ENCODE measurements around the gene TMEM132A. TPM values are rescaled to one million over a fixed set of nuclear protein-coding genes. Genes with fewer than 3 reads are reported as not detected.

Gene TMEM132A
- total and polyA plus RNA-seq, 2 donors (not counting 1 experiment from before 2014, with no cell fraction given), result 6.9 to 13.2 TPM

DNA sequence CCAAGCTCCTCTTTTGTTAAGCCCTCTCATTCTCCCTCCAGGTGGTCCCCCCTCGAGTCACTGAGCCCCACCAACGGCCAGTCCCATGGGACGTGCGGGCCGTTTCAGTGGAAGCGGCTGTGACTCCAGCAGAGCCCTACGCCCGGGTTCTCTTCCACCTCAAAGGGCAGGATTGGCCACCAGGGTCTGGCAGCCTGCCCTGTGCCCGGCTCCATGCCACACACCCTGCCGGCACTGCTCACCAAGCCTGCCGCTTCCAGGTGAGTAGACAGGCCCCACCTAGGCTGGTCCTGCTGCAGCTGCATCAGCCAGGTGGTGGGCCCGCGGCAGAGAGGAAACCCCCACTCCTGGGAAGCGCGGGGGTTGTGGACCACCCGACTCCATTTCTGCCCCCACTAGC is 3.3 kb downstream of the TMEM132A start:
- DNase-seq (ENCODE audit: low read depth in 2 of 2), result no peak
- no peaks in the 10 kb centered on the region for H3K27me3 ChIP-seq (ENCODE audit: control insufficient read depth, insufficient read depth, low read length)
- H4K20me1 ChIP-seq (ENCODE audit: control insufficient read depth, extremely low read depth, insufficient read depth, low read length), result no peaks in the 10 kb centered on the region

DNA sequence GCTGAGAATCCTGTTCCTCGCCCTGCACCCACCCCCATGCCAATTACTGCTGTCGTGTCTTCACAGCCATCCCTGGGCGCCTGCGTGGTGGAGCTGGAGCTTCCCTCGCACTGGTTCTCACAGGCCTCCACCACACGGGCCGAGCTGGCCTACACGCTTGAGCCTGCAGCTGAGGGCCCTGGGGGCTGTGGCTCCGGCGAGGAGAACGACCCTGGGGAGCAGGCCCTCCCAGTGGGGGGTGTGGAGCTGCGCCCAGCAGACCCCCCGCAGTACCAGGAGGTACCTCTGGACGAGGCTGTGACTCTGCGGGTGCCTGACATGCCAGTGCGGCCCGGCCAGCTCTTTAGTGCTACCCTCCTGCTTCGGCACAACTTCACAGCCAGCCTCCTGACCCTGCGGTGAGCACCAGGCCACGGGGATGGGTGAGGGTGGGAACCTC is 4.3 kb downstream of the TMEM132A start:
- H3K4me1 ChIP-seq (ENCODE audit: control insufficient read depth, extremely low read depth, insufficient read depth, low read length), result peaks cover 7% of the 10 kb centered on the region
- no peak overlapping the region for H3K9ac ChIP-seq (ENCODE audit: insufficient read depth, low read length)
- H2AFZ ChIP-seq (ENCODE audit: low read length), result no peak overlapping the region
- no peak for DNase-seq (ENCODE audit: low read depth in 2 of 2)
- no peaks in the 10 kb centered on the region for H3K27me3 ChIP-seq (ENCODE audit: control insufficient read depth, insufficient read depth, low read length)
- no peaks in the 10 kb centered on the region for H3K79me2 ChIP-seq (ENCODE audit: control insufficient read depth, insufficient read depth, low read length)
- no peaks in the 10 kb centered on the region for H4K20me1 ChIP-seq (ENCODE audit: control insufficient read depth, extremely low read depth, insufficient read depth, low read length)
- no peaks in the 10 kb centered on the region for H3K9me3 ChIP-seq (ENCODE audit: control insufficient read depth, insufficient read depth, low read depth, low read length)
- no peak overlapping the region for H3K4me3 ChIP-seq (replicated peaks in 1 of 4; ENCODE audit: control extremely low read depth in 1 of 4, insufficient read depth in 1 of 4, low read depth in 3 of 4, low read length in 4 of 4)
- TF ChIP-seq, protein P1, sequence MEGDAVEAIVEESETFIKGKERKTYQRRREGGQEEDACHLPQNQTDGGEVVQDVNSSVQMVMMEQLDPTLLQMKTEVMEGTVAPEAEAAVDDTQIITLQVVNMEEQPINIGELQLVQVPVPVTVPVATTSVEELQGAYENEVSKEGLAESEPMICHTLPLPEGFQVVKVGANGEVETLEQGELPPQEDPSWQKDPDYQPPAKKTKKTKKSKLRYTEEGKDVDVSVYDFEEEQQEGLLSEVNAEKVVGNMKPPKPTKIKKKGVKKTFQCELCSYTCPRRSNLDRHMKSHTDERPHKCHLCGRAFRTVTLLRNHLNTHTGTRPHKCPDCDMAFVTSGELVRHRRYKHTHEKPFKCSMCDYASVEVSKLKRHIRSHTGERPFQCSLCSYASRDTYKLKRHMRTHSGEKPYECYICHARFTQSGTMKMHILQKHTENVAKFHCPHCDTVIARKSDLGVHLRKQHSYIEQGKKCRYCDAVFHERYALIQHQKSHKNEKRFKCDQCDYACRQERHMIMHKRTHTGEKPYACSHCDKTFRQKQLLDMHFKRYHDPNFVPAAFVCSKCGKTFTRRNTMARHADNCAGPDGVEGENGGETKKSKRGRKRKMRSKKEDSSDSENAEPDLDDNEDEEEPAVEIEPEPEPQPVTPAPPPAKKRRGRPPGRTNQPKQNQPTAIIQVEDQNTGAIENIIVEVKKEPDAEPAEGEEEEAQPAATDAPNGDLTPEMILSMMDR (conservative IDR thresholded peaks at IDR 0.05 in 1 of 2, IDR thresholded peaks at IDR 0.05 in 1 of 2; ENCODE audit: low read depth in 1 of 2, low read length in 2 of 2), result no peak
- no peak for TF ChIP-seq EZH2 (IDR thresholded peaks at IDR 0.05; ENCODE audit: low read length, missing control alignments)
- H3K27ac ChIP-seq (ENCODE audit: insufficient read depth, low read length), result no peak overlapping the region
- no peaks in the 10 kb centered on the region for H3K36me3 ChIP-seq (ENCODE audit: control insufficient read depth, insufficient read depth, low read length)
- H3K4me2 ChIP-seq (ENCODE audit: extremely low read depth, insufficient read depth, low read length), result no peak overlapping the region

More for the DNA sequence above, 3.3 kb downstream of the TMEM132A start:
- Histone ChIP-seq H3K4me2 (ENCODE audit: extremely low read depth, insufficient read depth, low read length) (no peak overlapping the region), H3K79me2 (ENCODE audit: control insufficient read depth, insufficient read depth, low read length) (no peaks in the 10 kb centered on the region), H3K27ac (ENCODE audit: insufficient read depth, low read length) (no peak overlapping the region), H3K4me3 (replicated peaks in 1 of 4; ENCODE audit: control extremely low read depth in 1 of 4, insufficient read depth in 1 of 4, low read depth in 3 of 4, low read length in 4 of 4) (no peak overlapping the region), H3K9me3 (ENCODE audit: control insufficient read depth, insufficient read depth, low read depth, low read length) (no peaks in the 10 kb centered on the region), H3K9ac (ENCODE audit: insufficient read depth, low read length) (no peak overlapping the region), H3K4me1 (ENCODE audit: control insufficient read depth, extremely low read depth, insufficient read depth, low read length) (peaks cover 7% of the 10 kb centered on the region), H3K36me3 (ENCODE audit: control insufficient read depth, insufficient read depth, low read length) (peaks cover 3% of the 10 kb centered on the region), H2AFZ (ENCODE audit: low read length) (no peak overlapping the region)
- TF ChIP-seq EZH2 (IDR thresholded peaks at IDR 0.05; ENCODE audit: low read length, missing control alignments), result no peak

DNA sequence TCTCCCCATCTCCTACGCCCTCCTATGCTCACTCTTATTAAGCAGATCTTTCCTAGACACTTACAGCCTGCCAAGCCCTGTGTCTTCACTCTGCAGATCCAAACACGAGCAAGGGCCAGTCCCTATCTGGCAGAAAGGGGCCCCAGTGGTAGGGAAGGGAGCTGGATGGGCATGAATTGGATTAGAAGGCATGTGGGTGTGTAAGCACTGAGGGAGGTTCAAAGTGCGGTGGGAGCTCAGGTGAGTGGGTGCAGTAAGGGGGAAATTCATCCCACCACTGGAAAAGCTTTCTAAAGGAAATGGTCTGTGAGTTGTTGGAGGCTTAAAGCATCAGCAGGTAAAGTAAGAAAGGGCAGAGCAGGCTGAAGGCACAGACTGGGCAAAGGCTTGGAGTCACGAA is 5.5 kb downstream of the TMEM132A start:
- H2AFZ ChIP-seq (ENCODE audit: low read length), result no peak overlapping the region
- DNase-seq (ENCODE audit: low read depth in 2 of 2), result no peak

More for the DNA sequence above, 5.5 kb downstream of the TMEM132A start:
- H3K4me3 ChIP-seq (replicated peaks in 1 of 4; ENCODE audit: control extremely low read depth in 1 of 4, insufficient read depth in 1 of 4, low read depth in 3 of 4, low read length in 4 of 4), result no peak overlapping the region
- no peaks in the 10 kb centered on the region for H3K27me3 ChIP-seq (ENCODE audit: control insufficient read depth, insufficient read depth, low read length)
- no peak overlapping the region for H3K9ac ChIP-seq (ENCODE audit: insufficient read depth, low read length)
- H3K36me3 ChIP-seq (ENCODE audit: control insufficient read depth, insufficient read depth, low read length), result no peaks in the 10 kb centered on the region
- no peaks in the 10 kb centered on the region for H3K9me3 ChIP-seq (ENCODE audit: control insufficient read depth, insufficient read depth, low read depth, low read length)
- no peak overlapping the region for H3K27ac ChIP-seq (ENCODE audit: insufficient read depth, low read length)
- H3K79me2 ChIP-seq (ENCODE audit: control insufficient read depth, insufficient read depth, low read length), result no peaks in the 10 kb centered on the region
- no peak overlapping the region for H3K4me2 ChIP-seq (ENCODE audit: extremely low read depth, insufficient read depth, low read length)
- peaks cover 4% of the 10 kb centered on the region for H3K4me1 ChIP-seq (ENCODE audit: control insufficient read depth, extremely low read depth, insufficient read depth, low read length)
- TF ChIP-seq, protein P1 (conservative IDR thresholded peaks at IDR 0.05 in 1 of 2, IDR thresholded peaks at IDR 0.05 in 1 of 2; ENCODE audit: low read depth in 1 of 2, low read length in 2 of 2), result no peak
- no peaks in the 10 kb centered on the region for H4K20me1 ChIP-seq (ENCODE audit: control insufficient read depth, extremely low read depth, insufficient read depth, low read length)
